C4-2B (cell line): ENCODE measurements around the gene PDXK.

Experiments
- H3K27ac ChIP-seq: fragments of 450-650 bp; 2 replicates; pipeline ENCODE4 v1.5.1; 2017
- CTCF ChIP-seq: fragments of 450-650 bp; conservative IDR thresholded peaks from 2 replicates; pipeline ENCODE4 v1.5.1; 2017; ENCODE audit warnings: mild to moderate bottlenecking
- ZFX ChIP-seq: fragments of 450-650 bp; IDR thresholded peaks from 2 replicates; pipeline ENCODE4 v1.6.1; 2017

Gene PDXK

GRCh38 chr21:43699933-43700599, 18.9 kb upstream of the PDXK start:
- no peak overlapping the region for H3K27ac ChIP-seq

DNA sequence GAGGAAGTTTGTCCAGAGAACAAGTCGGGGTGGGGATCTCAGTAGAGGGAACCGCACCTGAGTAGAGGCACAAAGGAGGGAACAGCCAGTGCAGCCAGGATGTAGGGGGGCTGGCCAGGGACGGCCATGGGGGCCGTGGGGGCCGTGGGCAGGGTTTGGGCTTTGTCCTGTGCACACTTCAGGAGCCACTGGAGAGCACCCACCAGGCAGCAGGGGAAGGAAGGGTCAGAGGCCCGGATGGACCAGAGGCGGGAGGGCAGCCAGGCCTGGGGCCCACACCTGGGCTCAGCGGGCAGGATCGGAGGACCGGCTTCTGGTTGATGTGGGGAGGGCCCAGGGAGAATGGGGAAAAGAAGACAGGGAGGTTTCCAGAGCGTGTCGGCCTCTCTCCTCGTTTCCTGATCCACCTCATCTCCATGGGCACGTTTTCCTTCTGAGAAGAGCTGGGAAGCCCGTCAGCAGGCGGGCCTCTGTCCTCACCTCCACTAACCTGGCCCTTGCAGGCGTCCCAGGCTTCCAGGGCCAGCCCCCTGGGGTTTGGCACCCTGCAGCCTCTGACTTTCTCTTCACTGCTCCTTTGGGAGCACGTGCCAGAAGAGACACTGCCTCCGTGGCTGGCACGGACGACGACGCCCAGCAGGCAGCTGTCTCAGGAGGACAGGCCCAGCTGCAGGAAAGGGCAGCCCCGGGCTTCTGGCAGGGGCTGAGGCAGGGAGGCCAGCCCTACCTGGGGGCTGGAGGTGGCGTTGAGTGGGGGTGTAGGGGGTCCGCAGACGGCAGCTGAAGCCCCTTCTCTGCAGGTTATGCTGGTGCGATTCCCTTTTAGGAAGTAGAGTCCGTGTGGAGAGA, 16.8 kb upstream of the PDXK start:
- no peak for TF ChIP-seq CTCF
- TF ChIP-seq ZFX: no peak
- H3K27ac ChIP-seq: no peak overlapping the region

More at GRCh38 chr21:43699933-43700599, 18.9 kb upstream of the PDXK start:
- no peak for TF ChIP-seq CTCF
- no peak for TF ChIP-seq ZFX

GRCh38 chr21:43702785-43703034, 16.2 kb upstream of the PDXK start:
- TF ChIP-seq CTCF (no peak), ZFX (no peak)
- H3K27ac ChIP-seq: no peak overlapping the region

GRCh38 chr21:43703035-43703880, 15.7 kb upstream of the PDXK start:
- H3K27ac ChIP-seq: no peak overlapping the region
- TF ChIP-seq ZFX (no peak), CTCF (no peak)

DNA sequence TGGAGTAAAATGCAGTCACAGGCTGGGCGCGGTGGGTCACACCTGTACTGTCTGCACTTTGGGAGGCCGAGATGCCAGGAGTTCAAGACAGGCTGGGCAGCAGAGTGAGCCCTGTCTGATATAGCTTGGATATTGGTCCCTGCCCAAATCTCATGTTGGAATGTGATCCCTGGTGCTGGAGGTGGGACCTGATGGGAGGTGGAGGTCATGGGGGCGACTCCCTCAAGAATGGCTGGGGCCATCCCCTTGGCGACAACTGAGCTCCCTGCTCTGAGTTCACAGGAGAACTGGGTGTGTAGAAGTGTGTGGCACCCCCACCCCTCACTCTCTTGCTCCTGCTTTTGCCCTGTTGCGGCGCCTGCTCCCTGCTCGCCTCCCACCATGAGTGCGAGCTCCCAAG, 11.5 kb upstream of the PDXK start:
- TF ChIP-seq CTCF: no peak
- TF ChIP-seq ZFX: no peak
- H3K27ac ChIP-seq: no peak overlapping the region

DNA sequence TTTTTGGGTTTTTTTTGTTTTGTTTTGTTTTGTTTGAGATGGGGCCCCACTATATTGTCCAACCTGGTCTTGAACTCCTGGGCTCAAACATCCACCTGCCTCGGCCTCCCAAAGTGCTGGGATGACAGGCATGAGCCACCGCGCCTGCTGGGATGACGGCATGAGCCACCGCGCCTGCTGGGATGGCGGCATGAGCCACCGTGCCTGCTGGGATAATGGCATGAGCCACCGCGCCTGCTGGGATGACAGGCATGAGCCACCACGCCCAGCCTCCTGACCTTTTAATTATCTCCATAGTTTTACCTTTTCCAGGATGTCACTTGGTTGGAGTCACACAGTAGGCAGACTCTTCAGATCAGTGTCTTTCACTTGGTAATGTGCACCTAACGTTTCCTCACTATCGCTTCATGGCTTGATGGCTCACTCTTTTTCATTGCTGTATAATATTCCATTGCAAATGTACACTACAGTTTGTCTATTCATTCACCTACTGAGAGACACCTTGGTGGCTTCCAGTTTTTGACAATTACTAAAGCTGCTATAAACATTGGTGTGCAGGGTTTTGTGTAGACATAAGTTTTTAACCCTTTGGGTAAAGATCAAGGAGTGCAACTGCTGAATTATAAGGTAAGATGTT, 10.1 kb upstream of the PDXK start:
- TF ChIP-seq CTCF: no peak
- TF ChIP-seq ZFX: no peak
- H3K27ac ChIP-seq: no peak overlapping the region
